Right lobe of liver (tissue), 6 donors: ENCODE measurements around the gene BAHCC1. TPM values are rescaled to one million over a fixed set of nuclear protein-coding genes. Genes with fewer than 3 reads are reported as not detected.

ENCODE experiments used
- ATAC-seq, 4 donors: fragments of 200-7000 bp; cut with Tn5 transposase; one replicate each; pipeline ENCODE4 v1.9.1; 2020; ENCODE audit warnings: mild to moderate bottlenecking in 4 of 4, moderate library complexity in 4 of 4
- DNase-seq, 3 donors: peaks; one replicate each; pipeline ENCODE4 v3.0.0-alpha.2; 2020
- H3K27ac ChIP-seq, 3 donors: fragments of 200-600 bp; one replicate each; pipeline ENCODE4 v1.8.0; 2022
- H3K27me3 ChIP-seq, 2 donors: fragments of 200-600 bp; one replicate each; pipeline ENCODE4 v1.8.0; 2022
- H3K36me3 ChIP-seq, 4 donors: fragments of 200-600 bp; sonication (generic) in 1 of 4; one replicate each; pipeline versions ENCODE4 v1.5.1 to v1.8.0; 2017 to 2022; ENCODE audit warnings: control low read depth in 1 of 4
- H3K4me1 ChIP-seq, 4 donors: fragments of 200-600 bp; sonication (generic) in 1 of 4; one replicate each; pipeline versions ENCODE4 v1.5.1 to v1.8.0; 2017 to 2022; ENCODE audit warnings: control low read depth in 1 of 4
- H3K4me3 ChIP-seq, 3 donors: fragments of 200-600 bp; one replicate each; pipeline ENCODE4 v1.8.0; 2022
- H3K9me3 ChIP-seq, 4 donors: fragments of 200-600 bp; sonication (generic) in 1 of 4; one replicate each; pipeline versions ENCODE4 v1.5.1 to v1.8.0; 2017 to 2022; ENCODE audit warnings: control low read depth in 1 of 4
- CTCF ChIP-seq, 4 donors: fragments of 200-600 bp in 3 of 4; fragments of 450-650 bp in 1 of 4; IDR thresholded peaks; one replicate each; pipeline versions ENCODE4 v1.5.1 to v1.8.0; 2016 to 2022; ENCODE audit warnings: antibody characterized with exemption in 4 of 4, mild to moderate bottlenecking in 2 of 4
- POLR2A ChIP-seq: fragments of 450-650 bp; IDR thresholded peaks from one replicate; pipeline ENCODE4 v1.6.1; 2017; ENCODE audit warnings: antibody characterized with exemption, mild to moderate bottlenecking
- WGBS: methylation state at CpG from one replicate; pipeline ENCODE4 v1.1.6; 2018; ENCODE audit warnings: low coverage, low lambda C conversion rate; ENCODE audit not compliant: insufficient coverage; ENCODE audit errors: missing lambda C conversion rate; 5-methylcytosine and 5-hydroxymethylcytosine counted together
- intact Hi-C, 2 donors: fragments of 100-400 bp; cut with DNase I; formaldehyde crosslinking; loops; one replicate each; pipeline versions ENCODE4 v1.11.2 to v1.14.1; 2022
- total RNA-seq, 6 experiments: library from RNA; depleted of rRNA in 2 of 6; stranded (reverse); fragments of >200 nt in 2 of 6; fragmentation: NEBNext Ultra II Directional in 3 of 6; extraction: Animal tissue kit (Norgen Biotek cat#: 25700) in 3 of 6; gene quantifications; one replicate each; pipeline versions ENCODE4 v1.1.0 to v1.2.4, GENCODE V29; 2016 to 2023
- donor health status: DM: no; HTN: yes; CAD: no.
- donor health status: DM: no; HTN: no; CAD: no.
- donor health status: DM: no; HTN: no; CAD: no.
- donor health status: DM: no; HTN: yes; CAD: no.
- donor health status: DM: no; HTN: yes; CAD: no.

BAHCC1 gene
- total RNA-seq, 6 experiments from 2014 or later, result 2.5 to 6.4 (median 4.9) TPM

GRCh38 chr17:81408049-81408448, 12.8 kb downstream of the BAHCC1 start:
- Histone ChIP-seq H3K36me3 (no peaks in the 10 kb centered on the region), H3K4me1 (no peaks in the 10 kb centered on the region), H3K4me3 (no peak overlapping the region), H3K27ac (no peak overlapping the region), H3K9me3 (no peaks in the 10 kb centered on the region), H3K27me3 (no peaks in the 10 kb centered on the region)
- 90% methylated on average over 2 of the region's 14 CpGs for WGBS
- DNase-seq (no peak), ATAC-seq (no peak)
- TF ChIP-seq POLR2A (no peak), CTCF (IDR thresholded peaks at IDR 0.05) (no peak)
- intact Hi-C loops, result loop anchor here in 1 of 2 donors (10.0 kb wide), 1 partner anchor 67 kb away; no protein-coding TSS in a partner anchor

DNA sequence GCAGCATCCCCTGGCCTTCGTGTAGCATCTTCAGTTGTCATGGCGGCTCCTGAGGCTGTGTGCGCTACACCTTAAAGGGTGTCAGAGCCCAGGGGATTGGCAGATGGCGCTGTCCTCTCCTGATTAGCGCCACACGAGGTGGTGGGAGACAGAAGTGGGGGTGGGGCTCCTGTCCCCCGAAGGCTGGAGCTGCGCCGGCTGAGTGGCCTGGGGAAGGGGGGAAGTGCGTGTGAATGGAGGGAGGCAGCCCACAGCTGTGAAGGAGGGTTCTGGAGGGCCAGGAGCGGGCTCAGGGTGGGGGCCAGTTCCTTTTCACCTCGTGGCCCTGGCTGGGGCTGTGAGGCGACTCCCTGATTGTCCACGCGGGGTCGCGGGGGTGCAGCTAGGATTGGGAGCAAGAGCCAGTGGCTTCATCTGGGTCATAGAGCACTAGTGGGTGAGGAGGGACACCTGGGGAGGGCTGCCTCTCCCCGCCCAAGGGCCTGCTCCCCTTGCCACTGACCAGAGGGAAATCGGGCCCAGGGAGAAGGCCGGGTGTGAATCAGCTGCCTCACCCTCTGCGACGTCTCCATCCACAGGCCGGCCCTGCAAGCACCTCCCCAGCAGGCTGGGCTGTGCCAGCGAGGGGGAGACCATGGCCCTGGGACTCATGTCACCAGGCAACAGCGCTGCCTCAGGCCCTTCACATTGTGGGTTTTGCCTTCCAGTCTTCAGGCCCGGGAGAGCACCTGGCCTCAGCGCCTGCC, 14.1 kb downstream of the BAHCC1 start:
- 63% methylated on average over 3 of the region's 27 CpGs for WGBS
- no peak for ATAC-seq

GRCh38 chr17:81410852-81411251, 15.6 kb downstream of the BAHCC1 start:
- intact Hi-C loops, result no loop called here
- Histone ChIP-seq H3K9me3 (no peaks in the 10 kb centered on the region), H3K27ac (no peak overlapping the region), H3K27me3 (no peaks in the 10 kb centered on the region), H3K4me1 (no peaks in the 10 kb centered on the region), H3K4me3 (no peak overlapping the region), H3K36me3 (no peaks in the 10 kb centered on the region)
- DNase-seq, result no peak
- TF ChIP-seq CTCF (IDR thresholded peaks at IDR 0.05) (no peak), POLR2A (no peak)
- no peak for ATAC-seq
- WGBS, result 87% methylated on average over 6 of the region's 16 CpGs

More for the DNA sequence above, 14.1 kb downstream of the BAHCC1 start:
- DNase-seq, result no peak
- Histone ChIP-seq H3K27me3 (no peaks in the 10 kb centered on the region), H3K4me1 (no peaks in the 10 kb centered on the region), H3K27ac (no peak overlapping the region), H3K36me3 (no peaks in the 10 kb centered on the region), H3K4me3 (no peak overlapping the region), H3K9me3 (no peaks in the 10 kb centered on the region)
- no peak for TF ChIP-seq CTCF (IDR thresholded peaks at IDR 0.05)
- TF ChIP-seq POLR2A, result no peak
- intact Hi-C loops, result loop anchor here in 1 of 2 donors (10.0 kb wide), 1 partner anchor 65 kb away; no protein-coding TSS in a partner anchor

GRCh38 chr17:81411305-81411704, 16.0 kb downstream of the BAHCC1 start:
- TF ChIP-seq POLR2A (no peak), CTCF (IDR thresholded peaks at IDR 0.05) (no peak)
- Histone ChIP-seq H3K9me3 (no peaks in the 10 kb centered on the region), H3K36me3 (no peaks in the 10 kb centered on the region), H3K4me1 (no peaks in the 10 kb centered on the region), H3K4me3 (no peak overlapping the region), H3K27me3 (no peaks in the 10 kb centered on the region), H3K27ac (no peak overlapping the region)
- 74% methylated on average over 3 of the region's 8 CpGs for WGBS
- ATAC-seq (no peak), DNase-seq (no peak)
- intact Hi-C loops, result no loop called here
